Endothelial cell of coronary artery (primary cell): ENCODE results near the gene TMEM52. TPM values are rescaled to one million over a fixed set of nuclear protein-coding genes. Genes with fewer than 3 reads are reported as not detected.

ENCODE experiments used
- total RNA-seq: library from RNA; depleted of rRNA; stranded (reverse); fragments of >200 nt; gene quantifications from 2 replicates; pipeline ENCODE4 v1.2.3, GENCODE V29; 2014

Gene TMEM52
- total RNA-seq, result 0.09 TPM in 2 replicates

DNA sequence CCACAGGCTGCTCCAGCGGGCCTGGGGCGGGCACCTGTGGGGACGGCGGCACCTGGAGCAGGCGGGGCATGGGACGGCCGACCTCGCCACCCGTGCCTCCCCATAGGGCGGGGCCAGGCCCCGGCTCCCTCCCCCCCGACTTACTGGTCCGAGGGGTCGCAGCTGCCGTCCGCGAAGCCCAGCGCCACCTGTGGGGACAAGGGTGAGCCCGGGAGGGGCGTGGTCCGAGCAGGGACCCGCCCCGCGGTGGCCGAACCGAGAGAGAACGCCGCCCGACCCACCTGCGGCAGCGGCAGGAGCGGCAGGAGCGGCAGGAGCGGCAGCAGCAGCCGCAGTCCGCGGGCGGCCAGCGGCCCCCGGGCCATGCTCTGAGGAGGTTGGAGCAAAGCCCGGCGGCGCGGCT is at the start of gene TMEM52:
TSS of gene TMEM52 (minus strand) at position 379 of the 403 bp plus-strand sequence. CDS start at position 365, 14 bp downstream.

DNA sequence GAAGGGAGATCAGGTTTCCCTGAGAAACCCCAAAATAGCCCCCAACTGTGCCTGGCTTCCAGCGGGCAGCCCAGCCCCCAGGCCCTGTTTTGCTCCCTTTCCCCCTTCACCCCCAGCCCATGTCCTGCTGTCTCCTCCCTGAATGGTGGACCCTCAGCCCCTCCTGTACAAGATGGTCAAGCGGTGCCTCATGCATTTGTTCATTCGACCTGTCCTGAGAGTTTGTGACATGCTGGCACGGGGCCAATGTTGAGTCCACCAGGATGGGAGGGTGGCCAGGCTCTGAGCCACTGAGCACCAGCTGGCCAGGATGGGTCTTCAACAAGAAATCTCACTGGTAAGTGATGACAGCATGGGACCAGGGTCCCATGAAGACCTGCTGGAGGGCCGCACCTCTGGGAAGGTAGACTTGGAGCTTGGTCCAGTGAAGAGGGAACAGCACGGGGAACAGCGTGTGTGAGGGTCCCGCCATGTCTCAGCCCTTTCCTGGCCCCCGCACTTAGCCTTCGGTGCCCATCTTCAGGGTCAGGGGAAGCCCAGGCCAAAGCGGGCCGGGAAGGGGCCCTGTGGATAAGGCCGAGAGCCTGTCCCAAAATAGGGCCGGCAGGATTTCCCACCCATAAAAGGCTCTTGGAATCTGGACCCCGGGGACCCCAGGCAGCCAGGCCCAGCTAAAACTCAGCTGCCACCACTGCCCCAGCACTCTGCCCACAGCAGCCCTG is 3.9 kb downstream of the TMEM52 start, which contains the start of gene CALML6:
TSS of gene CALML6 (plus strand) at position 290 of the 722 bp plus-strand sequence. CDS start at position 311, 21 bp downstream.

DNA sequence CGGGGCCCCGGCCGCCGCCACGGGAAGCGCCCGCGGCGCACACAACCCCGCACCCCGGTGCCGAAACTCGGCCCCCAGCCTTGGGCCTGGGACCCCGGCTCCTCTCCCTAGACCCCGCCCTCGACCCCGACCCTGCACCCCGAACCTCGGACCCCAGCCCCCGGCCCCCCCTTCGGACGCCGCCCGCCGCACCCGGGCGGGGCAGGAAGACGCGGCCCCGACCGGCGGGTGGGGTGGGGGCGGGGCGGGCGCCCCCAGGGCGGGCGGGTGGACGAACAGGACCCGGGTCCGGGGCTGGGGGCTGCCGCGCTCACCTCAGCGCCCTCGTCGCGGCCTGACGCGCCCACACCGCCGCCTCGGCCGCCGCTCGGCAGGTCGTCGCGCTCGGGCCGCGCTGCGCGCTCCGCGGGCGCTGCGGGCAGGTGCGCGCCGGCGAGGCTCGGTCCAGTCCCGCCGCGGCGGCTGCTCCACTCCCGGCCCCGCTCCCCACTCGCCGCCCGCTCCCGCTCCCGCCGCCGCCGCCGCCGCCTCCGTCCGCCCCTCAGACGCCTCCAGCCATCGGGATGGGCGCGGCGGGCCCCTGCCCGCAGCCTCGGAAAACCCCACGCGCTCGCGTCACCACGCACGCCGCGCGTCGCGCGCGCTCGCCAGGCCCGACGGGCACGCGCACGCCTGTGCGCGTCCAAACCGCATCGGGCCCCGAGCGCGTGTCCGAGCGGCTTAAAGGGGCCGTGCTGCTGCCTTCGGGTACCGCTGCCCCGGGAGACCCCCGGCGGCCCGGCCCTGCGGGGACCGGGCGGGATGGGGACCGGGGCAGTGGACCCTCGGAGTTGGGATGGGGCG is 28.4 kb downstream of the TMEM52 start, which contains the start of gene GNB1:
TSS of gene GNB1 (minus strand) at position 582 of the 843 bp plus-strand sequence. CDS start 65,634 bp downstream, outside the sequence.

Other genes with a start within 250 kb of the TMEM52 start
- 21.7 and 24.3 TPM in 2 replicates for gene SLC35E2B, start 226.5 kb downstream of the TMEM52 start, total RNA-seq
- gene CDK11A, start 194.9 kb downstream of the TMEM52 start, total RNA-seq, result 12.3 and 16.8 TPM in 2 replicates
- gene NADK, start 140.8 kb downstream of the TMEM52 start, total RNA-seq, result 37.9 and 45.6 TPM in 2 replicates
- gene GNB1, start 28.2 kb downstream of the TMEM52 start, total RNA-seq, result 87.0 and 121 TPM in 2 replicates
- gene CALML6, start 4.0 kb downstream of the TMEM52 start, total RNA-seq, result not detected in 2 replicates
- not detected in 2 replicates for gene CFAP74, start 84.5 kb upstream of the TMEM52 start, total RNA-seq
- gene GABRD, start 100.1 kb upstream of the TMEM52 start, total RNA-seq, result not detected in 2 replicates
- 0.19 and 0.36 TPM in 2 replicates for gene PRKCZ, start 131.1 kb upstream of the TMEM52 start, total RNA-seq